Activated CD4-positive, CD25-positive, alpha-beta regulatory T cell treated with anti-CD3 and anti-CD28 coated beads, Interleukin-2, amount 50 U/mL, for 16 hours (primary cell): Measurements from ENCODE around the gene MAP3K19.
"Not testable (repeated sequence)": the region's sequence is repeated elsewhere in the genome, so short reads cannot be mapped to it uniquely, and the experiment has no call there.

Experiments
- DNase-seq: peaks from one replicate; pipeline ENCODE4 v3.0.0-alpha.2; 2020; ENCODE audit warnings: low read depth, low spot score

MAP3K19 gene

GRCh38 chr2:135050684-135051083, 3.4 kb upstream of the MAP3K19 start:
- DNase-seq = no peak

GRCh38 chr2:135050132-135050531, 2.9 kb upstream of the MAP3K19 start:
- DNase-seq = no peak

DNA sequence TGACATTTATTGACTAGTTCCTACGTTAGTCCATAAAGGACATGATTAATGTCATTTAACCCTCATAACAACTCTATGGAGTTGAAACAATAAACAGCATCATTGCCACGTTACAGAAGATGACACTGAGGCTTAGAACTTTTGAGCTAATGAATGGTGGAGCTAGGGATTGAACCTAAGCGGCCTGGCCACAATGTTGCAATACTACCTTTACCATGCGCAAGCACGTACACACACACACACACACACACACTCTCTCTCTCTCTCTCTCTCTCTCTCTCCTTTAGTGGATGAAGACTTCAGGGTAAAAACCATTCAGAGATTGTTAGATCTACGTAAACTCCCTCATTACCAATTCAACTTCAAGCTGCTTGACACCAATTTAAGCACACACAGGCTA, 875 bp upstream of the MAP3K19 start:
- no peak for DNase-seq

GRCh38 chr2:135043345-135043744, 3.9 kb downstream of the MAP3K19 start:
- no peak for DNase-seq

- DNase-seq = no peak
Measured at GRCh38 chr2:135037831-135038230, 9.4 kb downstream of the MAP3K19 start.

- not testable (repeated sequence) for DNase-seq
Measured at GRCh38 chr2:135033216-135033615, 14.0 kb downstream of the MAP3K19 start.

- no peak for DNase-seq
Measured at GRCh38 chr2:135030826-135031225, 16.4 kb downstream of the MAP3K19 start.

DNA sequence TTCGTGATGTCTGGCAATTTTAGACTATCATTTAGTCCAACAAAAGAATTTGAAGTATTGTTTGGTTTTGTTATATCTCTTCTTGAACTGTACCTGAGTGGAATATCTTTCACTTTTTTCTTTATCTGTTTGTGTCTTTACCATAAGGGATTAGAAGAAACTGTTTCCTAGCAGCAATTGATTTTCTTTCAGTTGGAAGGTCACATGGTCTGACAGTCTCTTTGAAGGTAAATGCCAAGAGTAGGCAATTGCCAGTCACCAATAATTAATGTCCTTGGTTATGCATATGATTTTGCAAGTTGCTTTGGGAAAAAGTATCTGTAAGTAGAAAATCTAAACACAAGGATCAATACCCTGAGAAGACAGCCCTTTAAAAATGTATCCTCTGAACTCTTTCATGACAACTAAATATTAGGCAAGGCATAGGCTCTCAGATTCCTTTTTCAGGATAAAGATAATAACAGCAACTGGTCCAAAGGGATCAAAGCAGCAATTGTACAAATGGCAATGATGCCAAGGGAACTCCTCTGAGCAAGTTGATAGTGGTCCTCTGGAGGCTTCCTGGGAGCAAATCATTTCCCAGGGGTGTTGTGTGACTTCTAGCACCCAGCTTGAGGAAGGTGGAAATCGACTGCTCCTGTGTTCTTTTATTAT, 17.6 kb downstream of the MAP3K19 start:
- no peak for DNase-seq

- no peak for DNase-seq
Measured at GRCh38 chr2:135023886-135024485, 23.3 kb downstream of the MAP3K19 start.

- no peak for DNase-seq
Measured at GRCh38 chr2:135022952-135023880, 24.0 kb downstream of the MAP3K19 start.

- no peak for DNase-seq
Measured at GRCh38 chr2:135021618-135022017, 25.6 kb downstream of the MAP3K19 start.

GRCh38 chr2:135011633-135012032, 35.6 kb downstream of the MAP3K19 start:
- DNase-seq = no peak

DNA sequence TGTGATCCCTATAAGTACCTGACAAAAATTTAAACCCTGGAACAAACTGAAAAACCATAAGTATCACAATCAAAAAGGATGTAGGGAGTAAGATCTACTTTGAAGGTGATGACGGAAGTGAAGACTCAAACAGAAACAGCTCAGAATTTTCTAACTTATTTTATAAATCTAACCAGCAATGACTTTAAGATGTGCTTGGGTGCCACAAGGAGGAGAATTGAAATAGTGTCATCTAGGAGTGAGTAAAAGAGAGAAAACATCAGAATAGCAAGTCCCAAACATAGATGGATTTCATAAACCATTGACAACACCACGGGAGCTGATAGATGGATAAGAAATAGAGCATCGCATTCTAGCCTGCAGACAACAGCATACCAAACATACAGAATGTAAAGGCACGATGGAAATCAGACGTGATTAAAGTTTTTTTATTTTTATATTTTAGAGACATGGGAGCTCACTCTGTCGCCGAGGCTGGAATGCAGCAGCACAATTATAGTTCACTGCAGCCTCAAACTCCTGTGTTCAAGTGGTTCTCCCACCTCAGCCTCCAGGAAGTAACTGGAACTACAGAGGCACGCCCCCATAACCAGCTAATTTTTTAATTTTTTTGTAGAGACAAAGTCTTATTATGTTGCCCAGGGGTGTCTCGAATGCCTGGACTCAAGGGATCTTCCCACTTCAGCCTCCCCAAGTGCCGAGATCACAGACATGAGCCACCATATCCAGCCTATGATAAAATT, 36.9 kb downstream of the MAP3K19 start:
- DNase-seq = no peak

GRCh38 chr2:135009339-135009738, 37.9 kb downstream of the MAP3K19 start:
- no peak for DNase-seq

GRCh38 chr2:135005753-135006152, 41.5 kb downstream of the MAP3K19 start:
- no peak for DNase-seq

- peak; percentile 48 for DNase-seq
Measured at GRCh38 chr2:135004005-135004746, 43.1 kb downstream of the MAP3K19 start.

DNA sequence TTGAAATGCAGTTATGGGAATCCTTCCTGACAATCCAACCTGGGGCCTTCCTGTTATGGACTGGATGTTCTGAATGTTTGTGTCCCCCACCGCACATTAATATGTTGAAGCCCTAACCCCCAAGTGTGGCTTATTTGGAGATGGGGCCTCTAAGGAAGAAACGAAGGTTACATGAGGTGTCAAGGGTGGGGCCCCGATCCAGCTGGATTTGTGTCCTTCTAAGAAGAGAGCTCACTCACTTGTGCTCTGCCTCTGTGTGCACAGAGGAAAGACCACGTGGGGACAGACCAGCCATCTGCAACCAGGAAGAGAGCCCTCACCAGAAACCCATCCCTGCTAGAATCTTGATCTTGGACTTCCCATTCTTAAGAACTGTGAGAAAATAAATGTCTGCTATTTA, 44.4 kb downstream of the MAP3K19 start:
- no peak for DNase-seq

- DNase-seq = no peak
Measured at GRCh38 chr2:134999521-134999920, 47.7 kb downstream of the MAP3K19 start.

DNA sequence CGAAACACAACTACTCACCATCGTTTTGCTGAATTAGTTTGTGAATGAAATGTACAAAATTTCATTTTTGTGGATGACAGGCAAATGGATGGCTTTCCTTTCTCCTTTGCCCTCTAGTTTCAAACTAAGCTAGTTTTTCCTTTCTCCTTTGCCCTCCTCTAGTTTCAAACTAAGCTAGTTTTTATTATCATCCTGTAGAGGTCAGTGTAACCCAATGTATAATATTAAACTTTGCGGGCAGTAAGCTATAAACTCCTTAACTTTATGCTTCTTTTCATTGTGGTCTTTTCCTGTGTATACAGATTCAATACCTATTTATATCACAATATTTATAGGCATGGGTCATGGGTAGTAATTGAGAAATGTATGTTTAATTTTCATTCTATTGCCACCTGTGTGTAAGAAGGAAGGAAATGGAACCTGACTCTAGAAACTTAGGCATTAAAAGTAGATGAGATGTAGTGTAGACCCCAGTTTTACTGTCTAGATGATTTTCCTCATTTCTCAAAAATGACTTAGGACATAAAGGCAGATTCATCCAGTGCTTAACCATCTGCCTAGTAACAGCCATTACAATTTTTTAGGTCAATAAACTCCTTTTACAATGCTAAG, 58.1 kb downstream of the MAP3K19 start:
- no peak for DNase-seq

DNA sequence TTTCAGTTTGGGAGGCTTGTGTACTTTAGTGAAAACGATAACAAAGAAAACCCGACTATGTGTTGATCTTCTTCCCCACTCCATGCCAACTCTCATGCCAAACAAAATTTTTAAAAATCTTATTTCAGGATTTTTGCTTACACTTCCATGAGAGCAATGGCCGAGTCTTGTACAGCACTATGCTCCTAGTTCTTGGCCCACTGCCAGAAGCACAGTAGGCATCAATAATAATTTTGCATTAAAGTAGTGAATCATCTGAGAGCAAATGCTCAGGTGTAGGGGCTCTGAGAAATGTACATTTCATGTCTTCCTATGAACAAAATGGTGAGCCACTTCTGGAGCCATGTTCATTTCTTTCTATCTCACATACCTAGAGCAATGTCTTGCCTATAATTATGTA, 62.2 kb downstream of the MAP3K19 start:
- no peak for DNase-seq

DNA sequence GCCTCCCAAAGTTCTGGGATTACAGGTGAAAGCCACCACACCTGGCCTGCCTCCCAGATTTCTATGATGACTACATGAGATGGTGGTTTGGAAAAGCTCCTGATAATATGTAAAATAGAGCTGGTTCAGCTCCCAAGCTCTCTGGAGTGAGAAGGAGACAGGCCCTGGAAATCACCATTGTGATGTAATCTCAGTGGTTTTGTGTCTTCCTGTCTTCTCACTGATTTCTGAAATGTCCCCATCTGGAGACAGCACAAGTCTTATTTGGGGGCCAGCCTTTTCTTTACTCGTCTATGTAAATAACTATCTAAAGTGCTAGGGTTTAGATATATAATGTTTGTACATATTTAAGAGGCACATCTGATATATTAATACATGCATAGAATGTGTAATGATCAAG, 64.6 kb downstream of the MAP3K19 start:
- no peak for DNase-seq
